ENCODE results near the gene TCF7.

The TCF7 gene

GRCh38 chr5:134073404-134073803 lies 41.1 kb upstream of the TCF7 start:
- Mint-ChIP-seq H3K4me1 (peaks cover 23% of the 10 kb centered on the region), H3K36me3 (ENCODE audit: low read depth) (no peaks in the 10 kb centered on the region)

GRCh38 chr5:134075102-134075501 lies 39.4 kb upstream of the TCF7 start:
- Mint-ChIP-seq H3K4me3 (no peak overlapping the region), H3K27ac (no peak overlapping the region), H3K36me3 (ENCODE audit: low read depth) (no peaks in the 10 kb centered on the region), H3K4me1 (peaks cover 15% of the 10 kb centered on the region), H3K9me3 (no peaks in the 10 kb centered on the region), H3K27me3 (ENCODE audit: low read depth, poor library complexity) (peaks cover 11% of the 10 kb centered on the region)
- TF ChIP-seq CTCF (IDR thresholded peaks at IDR 0.05), result no peak
- no peak for DNase-seq

More at GRCh38 chr5:134073404-134073803, 41.1 kb upstream of the TCF7 start:
- peaks cover 7% of the 10 kb centered on the region for H3K27me3 Mint-ChIP-seq (ENCODE audit: low read depth, poor library complexity)
- TF ChIP-seq CTCF (IDR thresholded peaks at IDR 0.05), result no peak
- H3K9me3 Mint-ChIP-seq, result no peaks in the 10 kb centered on the region
- no peak for DNase-seq
- H3K4me3 Mint-ChIP-seq, result no peak overlapping the region
- no peak overlapping the region for H3K27ac Mint-ChIP-seq

- DNase-seq, result no peak
- no peaks in the 10 kb centered on the region for H3K9me3 Mint-ChIP-seq
- peaks cover 9% of the 10 kb centered on the region for H3K27me3 Mint-ChIP-seq (ENCODE audit: low read depth, poor library complexity)
- H3K4me3 Mint-ChIP-seq, result no peak overlapping the region
- no peak for TF ChIP-seq CTCF (IDR thresholded peaks at IDR 0.05)
- H3K27ac Mint-ChIP-seq, result peak overlapping the region; percentile 57
- H3K36me3 Mint-ChIP-seq (ENCODE audit: low read depth), result no peaks in the 10 kb centered on the region
- no peaks in the 10 kb centered on the region for H3K4me1 Mint-ChIP-seq
Measured at GRCh38 chr5:134077926-134078580, 36.4 kb upstream of the TCF7 start.

- H3K27me3 Mint-ChIP-seq (ENCODE audit: low read depth, poor library complexity), result peaks cover 9% of the 10 kb centered on the region
- peak overlapping the region; percentile 80 for H3K27ac Mint-ChIP-seq
- peaks cover 9% of the 10 kb centered on the region for H3K4me1 Mint-ChIP-seq
- TF ChIP-seq CTCF (IDR thresholded peaks at IDR 0.05), result no peak
- no peaks in the 10 kb centered on the region for H3K9me3 Mint-ChIP-seq
- DNase-seq, result no peak
- no peaks in the 10 kb centered on the region for H3K36me3 Mint-ChIP-seq (ENCODE audit: low read depth)
- no peak overlapping the region for H3K4me3 Mint-ChIP-seq
Measured at GRCh38 chr5:134079748-134080581, 34.5 kb upstream of the TCF7 start.

- no peak overlapping the region for H3K27ac Mint-ChIP-seq
- no peaks in the 10 kb centered on the region for H3K9me3 Mint-ChIP-seq
- H3K4me3 Mint-ChIP-seq, result no peak overlapping the region
- TF ChIP-seq CTCF (IDR thresholded peaks at IDR 0.05), result no peak
- H3K4me1 Mint-ChIP-seq, result peaks cover 17% of the 10 kb centered on the region
- H3K36me3 Mint-ChIP-seq (ENCODE audit: low read depth), result no peaks in the 10 kb centered on the region
- DNase-seq, result no peak
- peaks cover 13% of the 10 kb centered on the region for H3K27me3 Mint-ChIP-seq (ENCODE audit: low read depth, poor library complexity)
Measured at GRCh38 chr5:134082264-134082992, 32.1 kb upstream of the TCF7 start.

Measured in nephron progenitor cell (in vitro differentiated cells).